Smooth muscle cell (in vitro differentiated cells): Measurements from ENCODE around the gene RANBP9. TPM values are rescaled to one million over a fixed set of nuclear protein-coding genes. Genes with fewer than 3 reads are reported as not detected.

Source experiments
- DNase-seq: peaks from one replicate; lab custom pipeline; 2025; ENCODE audit not compliant: unreplicated experiment; lab: John Stamatoyannopoulos, UW
- H2AFZ ChIP-seq: fragments of 200-600 bp; sonication (generic); 2 replicates; pipeline ENCODE4 v1.6.0; 2016; ENCODE audit warnings: antibody characterized with exemption, low read depth, mild to moderate bottlenecking
- H3F3A ChIP-seq: fragments of 200-600 bp; sonication (generic); 2 replicates; pipeline ENCODE4 v1.6.0; 2017; ENCODE audit warnings: antibody characterized with exemption, low read depth
- H3K27ac ChIP-seq: fragments of 200-600 bp; sonication (generic); 2 replicates; pipeline ENCODE4 v1.5.1; 2016; ENCODE audit warnings: low read depth, mild to moderate bottlenecking
- H3K27me3 ChIP-seq: fragments of 200-600 bp; sonication (generic); 2 replicates; pipeline ENCODE4 v1.6.1; 2016; ENCODE audit warnings: low read depth, mild to moderate bottlenecking
- H3K36me3 ChIP-seq: fragments of 200-600 bp; sonication (generic); 2 replicates; pipeline ENCODE4 v1.5.1; 2016; ENCODE audit warnings: low read depth
- H3K4me1 ChIP-seq: fragments of 200-600 bp; sonication (generic); 2 replicates; pipeline ENCODE4 v1.5.1; 2016; ENCODE audit warnings: low read depth
- H3K4me2 ChIP-seq: fragments of 200-600 bp; sonication (generic); 2 replicates; pipeline ENCODE4 v1.6.0; 2016; ENCODE audit warnings: mild to moderate bottlenecking
- H3K4me3 ChIP-seq: fragments of 200-600 bp; sonication (generic); 2 replicates; pipeline ENCODE4 v1.5.1; 2016; ENCODE audit warnings: mild to moderate bottlenecking
- H3K79me2 ChIP-seq: fragments of 200-600 bp; sonication (generic); 2 replicates; pipeline ENCODE4 v1.6.0; 2016; ENCODE audit warnings: low read depth, mild to moderate bottlenecking
- H3K9ac ChIP-seq: fragments of 200-600 bp; sonication (generic); 2 replicates; pipeline ENCODE4 v1.6.0; 2016; ENCODE audit warnings: low read depth
- H3K9me3 ChIP-seq: fragments of 200-600 bp; sonication (generic); replicated peaks from 2 replicates; pipeline ENCODE4 v1.5.1; 2016; ENCODE audit warnings: low read depth
- H4K20me1 ChIP-seq: fragments of 200-600 bp; sonication (generic); 2 replicates; pipeline ENCODE4 v1.6.0; 2016; ENCODE audit warnings: low read depth
- CTCF ChIP-seq: fragments of 200-600 bp; sonication (generic); IDR thresholded peaks from 2 replicates; pipeline ENCODE4 v1.5.1; 2017; ENCODE audit warnings: borderline replicate concordance, mild to moderate bottlenecking, antibody characterized with exemption; ENCODE audit not compliant: insufficient read depth, poor library complexity, severe bottlenecking
- WGBS: methylation state at CpG from one replicate; pipeline ENCODE4 v1.1.7; 2016; ENCODE audit warnings: low lambda C conversion rate; 5-methylcytosine and 5-hydroxymethylcytosine counted together
- polyA plus RNA-seq: library from polyadenylated mRNA; unstranded; fragments of >200 nt; fragmentation: Nextera tagmentation; extraction: Ambion mirVana; gene quantifications from 2 replicates; pipeline ENCODE4 v1.2.1, GENCODE V29; 2016
- total RNA-seq: library from RNA; depleted of rRNA; stranded (reverse); fragments of >200 nt; gene quantifications from 2 replicates; pipeline ENCODE4 v1.2.3, GENCODE V29; 2014

Gene RANBP9
- total and polyA plus RNA-seq, 2 experiments from 2014 or later, result 26.9 to 40.9 TPM

GRCh38 chr6:13672904-13673303 lies 38.7 kb downstream of the RANBP9 start:
- H3F3A ChIP-seq, result peaks cover 4% of the 10 kb centered on the region
- no peak overlapping the region for H2AFZ ChIP-seq
- H3K27ac ChIP-seq, result no peak overlapping the region
- no peak overlapping the region for H3K4me2 ChIP-seq
- H3K79me2 ChIP-seq, result peaks cover 100% of the 10 kb centered on the region
- no peaks in the 10 kb centered on the region for H3K9me3 ChIP-seq
- H3K27me3 ChIP-seq, result no peaks in the 10 kb centered on the region
- no peaks in the 10 kb centered on the region for H3K4me1 ChIP-seq
- no peaks in the 10 kb centered on the region for H3K36me3 ChIP-seq
- H3K4me3 ChIP-seq, result no peak overlapping the region
- H3K9ac ChIP-seq, result no peak overlapping the region
- peaks cover 93% of the 10 kb centered on the region for H4K20me1 ChIP-seq
- DNase-seq, result no peak
- TF ChIP-seq CTCF, result no peak

GRCh38 chr6:13671548-13672127 lies 40.0 kb downstream of the RANBP9 start:
- Histone ChIP-seq H3K79me2 (peaks cover 100% of the 10 kb centered on the region), H4K20me1 (peaks cover 93% of the 10 kb centered on the region), H2AFZ (no peak overlapping the region), H3K4me2 (no peak overlapping the region), H3K27me3 (no peaks in the 10 kb centered on the region), H3K36me3 (no peaks in the 10 kb centered on the region), H3K4me3 (no peak overlapping the region), H3K4me1 (no peaks in the 10 kb centered on the region), H3K9me3 (no peaks in the 10 kb centered on the region), H3K9ac (no peak overlapping the region), H3F3A (peaks cover under 1% of the 10 kb centered on the region), H3K27ac (no peak overlapping the region)
- 96% methylated on average over 1 of the region's 1 CpG for WGBS
- no peak for DNase-seq
- no peak for TF ChIP-seq CTCF

GRCh38 chr6:13669476-13669875 lies 42.2 kb downstream of the RANBP9 start:
- Histone ChIP-seq H4K20me1 (peaks cover 93% of the 10 kb centered on the region), H3K79me2 (peaks cover 99% of the 10 kb centered on the region), H3K27ac (no peak overlapping the region), H3K4me3 (no peak overlapping the region), H3F3A (no peaks in the 10 kb centered on the region), H2AFZ (no peak overlapping the region), H3K27me3 (no peaks in the 10 kb centered on the region), H3K4me1 (peaks cover 10% of the 10 kb centered on the region), H3K4me2 (no peak overlapping the region), H3K9me3 (no peaks in the 10 kb centered on the region), H3K9ac (no peak overlapping the region), H3K36me3 (no peaks in the 10 kb centered on the region)
- no peak for TF ChIP-seq CTCF
- 95% methylated on average over 5 of the region's 5 CpGs for WGBS
- DNase-seq, result no peak

GRCh38 chr6:13668291-13668928 lies 43.2 kb downstream of the RANBP9 start:
- Histone ChIP-seq H2AFZ (no peak overlapping the region), H3F3A (no peaks in the 10 kb centered on the region), H4K20me1 (peaks cover 93% of the 10 kb centered on the region), H3K4me3 (no peak overlapping the region), H3K27ac (peak overlapping the region; percentile 53), H3K9ac (no peak overlapping the region), H3K36me3 (no peaks in the 10 kb centered on the region), H3K79me2 (peaks cover 99% of the 10 kb centered on the region), H3K9me3 (no peaks in the 10 kb centered on the region), H3K27me3 (no peaks in the 10 kb centered on the region), H3K4me2 (peak overlapping the region; percentile 55), H3K4me1 (peaks cover 18% of the 10 kb centered on the region)
- 64% methylated on average over 2 of the region's 2 CpGs for WGBS
- no peak for DNase-seq
- TF ChIP-seq CTCF, result no peak
